Measurements from ENCODE around the gene SEM1.

The SEM1 gene

DNA sequence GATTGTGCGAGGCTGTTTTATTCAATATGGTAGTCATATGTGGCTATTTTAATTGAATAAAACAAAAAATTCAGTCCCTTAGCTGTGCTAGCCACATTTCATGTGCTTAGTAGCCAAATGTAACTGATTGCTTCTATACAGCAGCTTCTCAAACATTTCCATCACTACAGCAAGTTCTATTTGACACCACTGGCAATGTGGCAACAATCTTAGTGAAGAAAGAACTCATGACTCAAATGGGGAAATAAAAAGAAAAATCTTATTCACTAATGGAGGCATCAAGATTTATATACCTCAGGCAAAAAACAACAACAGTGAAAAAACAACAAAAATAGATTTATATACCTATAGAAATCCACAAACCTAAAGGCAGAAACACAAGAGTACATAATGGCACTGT is 17.9 kb downstream of the SEM1 start:
- DNase-seq (ENCODE audit: insufficient read length, low spot score) (no peak), FAIRE-seq (no peak)

GRCh38 chr7:96689414-96689813 is 20.2 kb downstream of the SEM1 start:
- DNase-seq (ENCODE audit: insufficient read length, low spot score) (no peak), FAIRE-seq (no peak)
- TF ChIP-seq POLR2AphosphoS5 (IDR thresholded peaks at IDR 0.05; ENCODE audit: low read depth, low read length) = no peak
- TF ChIP-seq POLR2A (IDR thresholded peaks at IDR 0.05; ENCODE audit: low read depth, low read length) = no peak
- TF ChIP-seq TAF1 (IDR thresholded peaks at IDR 0.05; ENCODE audit: low read depth, low read length) = no peak
- no peak for TF ChIP-seq POU2F2 (IDR thresholded peaks at IDR 0.05; ENCODE audit: low read depth, low read length)
- TF ChIP-seq SPI1 (IDR thresholded peaks at IDR 0.05; ENCODE audit: low read depth, low read length) = no peak
- TF ChIP-seq PAX5 (IDR thresholded peaks at IDR 0.05; ENCODE audit: insufficient read depth, low read length, severe bottlenecking) = no peak

More for the DNA sequence above, 17.9 kb downstream of the SEM1 start:
- TF ChIP-seq POLR2AphosphoS5 (IDR thresholded peaks at IDR 0.05; ENCODE audit: low read depth, low read length) (no peak), PAX5 (IDR thresholded peaks at IDR 0.05; ENCODE audit: insufficient read depth, low read length, severe bottlenecking) (no peak), SPI1 (IDR thresholded peaks at IDR 0.05; ENCODE audit: low read depth, low read length) (no peak), POU2F2 (IDR thresholded peaks at IDR 0.05; ENCODE audit: low read depth, low read length) (no peak), POLR2A (IDR thresholded peaks at IDR 0.05; ENCODE audit: low read depth, low read length) (no peak), TAF1 (IDR thresholded peaks at IDR 0.05; ENCODE audit: low read depth, low read length) (no peak)

DNA sequence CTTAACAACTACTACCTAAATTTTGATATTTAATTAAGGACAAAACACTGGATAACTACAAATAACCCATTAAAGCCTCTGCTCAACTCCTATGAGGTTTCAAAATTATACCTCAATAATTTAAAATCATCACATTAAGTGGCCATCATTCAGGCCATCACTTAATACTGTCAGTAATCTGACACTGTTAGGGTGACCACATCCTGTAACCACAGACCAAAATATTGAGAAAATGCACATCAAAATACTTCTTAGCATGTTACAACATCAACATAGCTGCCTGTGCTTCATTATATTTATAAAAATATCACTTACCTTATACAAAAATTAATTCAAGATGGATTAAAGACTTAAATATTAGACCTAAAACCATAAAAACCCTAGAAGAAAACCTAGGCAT is 23.3 kb downstream of the SEM1 start:
- DNase-seq (ENCODE audit: insufficient read length, low spot score) (no peak), FAIRE-seq (no peak)
- no peak for TF ChIP-seq POU2F2 (IDR thresholded peaks at IDR 0.05; ENCODE audit: low read depth, low read length)
- TF ChIP-seq TAF1 (IDR thresholded peaks at IDR 0.05; ENCODE audit: low read depth, low read length) = no peak
- no peak for TF ChIP-seq PAX5 (IDR thresholded peaks at IDR 0.05; ENCODE audit: insufficient read depth, low read length, severe bottlenecking)
- TF ChIP-seq SPI1 (IDR thresholded peaks at IDR 0.05; ENCODE audit: low read depth, low read length) = no peak
- TF ChIP-seq POLR2AphosphoS5 (IDR thresholded peaks at IDR 0.05; ENCODE audit: low read depth, low read length) = no peak
- no peak for TF ChIP-seq POLR2A (IDR thresholded peaks at IDR 0.05; ENCODE audit: low read depth, low read length)

DNA sequence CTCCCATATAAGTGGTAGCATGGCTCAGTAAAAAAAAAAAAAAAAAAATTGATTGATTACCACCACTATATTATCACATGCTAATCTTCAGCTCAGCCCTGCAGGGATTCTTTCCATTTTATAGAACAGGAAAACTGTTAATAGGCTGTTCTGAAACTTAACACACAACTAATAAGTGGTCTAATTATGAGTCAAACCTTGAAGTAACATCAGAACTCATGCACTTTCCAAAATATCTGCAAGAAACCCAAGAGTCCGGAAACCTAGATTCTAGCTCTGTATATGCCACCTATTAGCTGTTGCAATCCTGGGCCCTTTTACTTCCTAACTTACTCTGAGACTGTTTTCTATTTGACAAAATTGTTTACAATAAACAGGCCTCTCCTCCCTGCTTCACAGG is 23.9 kb downstream of the SEM1 start:
- TF ChIP-seq POLR2A (IDR thresholded peaks at IDR 0.05; ENCODE audit: low read depth, low read length) = no peak
- TF ChIP-seq POU2F2 (IDR thresholded peaks at IDR 0.05; ENCODE audit: low read depth, low read length) = no peak
- no peak for TF ChIP-seq SPI1 (IDR thresholded peaks at IDR 0.05; ENCODE audit: low read depth, low read length)
- no peak for TF ChIP-seq PAX5 (IDR thresholded peaks at IDR 0.05; ENCODE audit: insufficient read depth, low read length, severe bottlenecking)
- no peak for TF ChIP-seq TAF1 (IDR thresholded peaks at IDR 0.05; ENCODE audit: low read depth, low read length)
- no peak for TF ChIP-seq POLR2AphosphoS5 (IDR thresholded peaks at IDR 0.05; ENCODE audit: low read depth, low read length)
- FAIRE-seq = no peak
- no peak for DNase-seq (ENCODE audit: insufficient read length, low spot score)

- TF ChIP-seq POLR2AphosphoS5 (IDR thresholded peaks at IDR 0.05; ENCODE audit: low read depth, low read length) (no peak), TAF1 (IDR thresholded peaks at IDR 0.05; ENCODE audit: low read depth, low read length) (no peak), POU2F2 (IDR thresholded peaks at IDR 0.05; ENCODE audit: low read depth, low read length) (no peak), POLR2A (IDR thresholded peaks at IDR 0.05; ENCODE audit: low read depth, low read length) (no peak), SPI1 (IDR thresholded peaks at IDR 0.05; ENCODE audit: low read depth, low read length) (no peak), PAX5 (IDR thresholded peaks at IDR 0.05; ENCODE audit: insufficient read depth, low read length, severe bottlenecking) (no peak)
- FAIRE-seq (no peak), DNase-seq (ENCODE audit: insufficient read length, low spot score) (no peak)
Measured at GRCh38 chr7:96685353-96685752, 24.3 kb downstream of the SEM1 start.

GRCh38 chr7:96679886-96680285 is 29.8 kb downstream of the SEM1 start:
- DNase-seq (ENCODE audit: insufficient read length, low spot score) = no peak
- no peak for FAIRE-seq

GRCh38 chr7:96676919-96677318 is 32.7 kb downstream of the SEM1 start:
- TF ChIP-seq POLR2AphosphoS5 (IDR thresholded peaks at IDR 0.05; ENCODE audit: low read depth, low read length) (no peak), POLR2A (IDR thresholded peaks at IDR 0.05; ENCODE audit: low read depth, low read length) (no peak), PAX5 (IDR thresholded peaks at IDR 0.05; ENCODE audit: insufficient read depth, low read length, severe bottlenecking) (no peak), POU2F2 (IDR thresholded peaks at IDR 0.05; ENCODE audit: low read depth, low read length) (no peak), TAF1 (IDR thresholded peaks at IDR 0.05; ENCODE audit: low read depth, low read length) (no peak)
- DNase-seq (ENCODE audit: insufficient read length, low spot score) = no peak
- FAIRE-seq = no peak

More at GRCh38 chr7:96679886-96680285, 29.8 kb downstream of the SEM1 start:
- no peak for TF ChIP-seq POLR2AphosphoS5 (IDR thresholded peaks at IDR 0.05; ENCODE audit: low read depth, low read length)
- TF ChIP-seq POU2F2 (IDR thresholded peaks at IDR 0.05; ENCODE audit: low read depth, low read length) = no peak
- no peak for TF ChIP-seq POLR2A (IDR thresholded peaks at IDR 0.05; ENCODE audit: low read depth, low read length)
- no peak for TF ChIP-seq SPI1 (IDR thresholded peaks at IDR 0.05; ENCODE audit: low read depth, low read length)
- TF ChIP-seq TAF1 (IDR thresholded peaks at IDR 0.05; ENCODE audit: low read depth, low read length) = no peak
- no peak for TF ChIP-seq PAX5 (IDR thresholded peaks at IDR 0.05; ENCODE audit: insufficient read depth, low read length, severe bottlenecking)

GRCh38 chr7:96675548-96675947 is 34.1 kb downstream of the SEM1 start:
- TF ChIP-seq POU2F2 (IDR thresholded peaks at IDR 0.05; ENCODE audit: low read depth, low read length) = no peak
- no peak for TF ChIP-seq TAF1 (IDR thresholded peaks at IDR 0.05; ENCODE audit: low read depth, low read length)
- no peak for FAIRE-seq
- DNase-seq (ENCODE audit: insufficient read length, low spot score) = no peak

GRCh38 chr7:96674565-96674964 is 35.1 kb downstream of the SEM1 start:
- no peak for FAIRE-seq
- DNase-seq (ENCODE audit: insufficient read length, low spot score) = no peak
- TF ChIP-seq TAF1 (IDR thresholded peaks at IDR 0.05; ENCODE audit: low read depth, low read length) (no peak), SPI1 (IDR thresholded peaks at IDR 0.05; ENCODE audit: low read depth, low read length) (no peak), POU2F2 (IDR thresholded peaks at IDR 0.05; ENCODE audit: low read depth, low read length) (no peak), POLR2A (IDR thresholded peaks at IDR 0.05; ENCODE audit: low read depth, low read length) (no peak), PAX5 (IDR thresholded peaks at IDR 0.05; ENCODE audit: insufficient read depth, low read length, severe bottlenecking) (no peak), POLR2AphosphoS5 (IDR thresholded peaks at IDR 0.05; ENCODE audit: low read depth, low read length) (no peak)

DNA sequence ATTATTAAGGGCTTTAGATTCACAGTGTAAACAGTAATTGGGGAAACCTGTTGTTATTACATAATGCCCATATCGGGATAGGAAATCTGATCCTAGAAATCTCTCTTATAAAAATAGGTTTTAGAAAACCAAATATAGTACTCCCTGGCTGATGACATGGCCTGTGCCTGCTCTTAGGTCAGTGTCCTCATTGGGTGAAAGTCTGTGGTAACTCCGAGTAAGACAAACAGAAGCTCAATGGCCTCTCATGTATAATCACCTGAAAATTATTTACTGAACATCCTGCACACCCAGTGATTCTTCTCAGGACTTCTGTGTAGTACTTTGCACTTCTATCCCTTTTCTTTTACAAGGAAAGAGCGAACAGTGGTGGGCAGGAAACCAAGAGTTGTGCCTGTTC is 37.8 kb downstream of the SEM1 start:
- no peak for FAIRE-seq
- no peak for TF ChIP-seq POU2F2 (IDR thresholded peaks at IDR 0.05; ENCODE audit: low read depth, low read length)
- no peak for TF ChIP-seq SPI1 (IDR thresholded peaks at IDR 0.05; ENCODE audit: low read depth, low read length)
- TF ChIP-seq POLR2AphosphoS5 (IDR thresholded peaks at IDR 0.05; ENCODE audit: low read depth, low read length) = no peak
- no peak for TF ChIP-seq TAF1 (IDR thresholded peaks at IDR 0.05; ENCODE audit: low read depth, low read length)
- no peak for TF ChIP-seq POLR2A (IDR thresholded peaks at IDR 0.05; ENCODE audit: low read depth, low read length)
- TF ChIP-seq PAX5 (IDR thresholded peaks at IDR 0.05; ENCODE audit: insufficient read depth, low read length, severe bottlenecking) = no peak
- no peak for DNase-seq (ENCODE audit: insufficient read length, low spot score)
